ENCODE data around the gene PPIL4.
"Not testable (repeated sequence)": the region's sequence is repeated elsewhere in the genome, so short reads cannot be mapped to it uniquely, and the experiment has no call there.

Gene PPIL4

DNA sequence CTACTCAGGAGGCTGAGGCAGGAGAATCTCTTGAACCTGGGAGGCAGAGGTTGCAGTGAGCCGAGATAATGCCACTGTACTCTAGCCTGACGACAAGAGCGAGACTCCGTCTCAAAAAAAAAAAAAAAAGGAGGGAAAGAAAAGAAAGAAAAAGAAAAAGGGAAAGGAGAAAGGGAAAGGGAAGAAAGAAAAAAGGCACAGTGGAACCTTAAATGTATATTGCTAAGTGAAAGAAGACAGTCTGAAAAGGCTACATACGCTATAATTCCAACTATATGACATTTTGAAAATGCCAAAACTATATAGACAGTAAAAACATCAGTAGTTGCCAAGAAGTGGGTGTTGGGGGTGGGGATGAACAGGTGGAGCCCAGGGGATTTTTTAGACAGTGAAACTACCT is 16.2 kb downstream of the PPIL4 start:
- no peak for DNase-seq (ENCODE audit: low read depth in 2 of 2)

GRCh38 chr6:149515494-149515893 is 30.3 kb downstream of the PPIL4 start:
- no peak for DNase-seq (ENCODE audit: low read depth in 2 of 2)

DNA sequence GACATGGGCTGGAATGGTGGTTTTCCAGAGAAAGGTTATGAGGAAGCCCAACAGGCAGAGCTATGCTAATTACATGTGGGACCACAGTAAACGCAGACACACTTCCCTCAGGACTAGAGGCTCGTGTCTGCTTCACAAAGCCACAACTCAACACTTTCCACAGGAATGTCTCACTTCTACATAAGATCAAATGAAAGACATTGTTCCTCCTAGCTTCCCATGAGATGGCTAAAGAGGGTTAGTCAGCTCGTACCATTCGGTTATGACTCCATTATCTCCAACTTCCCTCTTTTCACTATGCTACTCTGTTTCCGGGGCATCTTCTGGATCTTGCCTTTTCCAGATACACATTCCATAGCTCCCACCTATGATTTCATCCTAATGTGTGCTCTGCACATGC is 31.9 kb downstream of the PPIL4 start:
- no peak for DNase-seq (ENCODE audit: low read depth in 2 of 2)

DNA sequence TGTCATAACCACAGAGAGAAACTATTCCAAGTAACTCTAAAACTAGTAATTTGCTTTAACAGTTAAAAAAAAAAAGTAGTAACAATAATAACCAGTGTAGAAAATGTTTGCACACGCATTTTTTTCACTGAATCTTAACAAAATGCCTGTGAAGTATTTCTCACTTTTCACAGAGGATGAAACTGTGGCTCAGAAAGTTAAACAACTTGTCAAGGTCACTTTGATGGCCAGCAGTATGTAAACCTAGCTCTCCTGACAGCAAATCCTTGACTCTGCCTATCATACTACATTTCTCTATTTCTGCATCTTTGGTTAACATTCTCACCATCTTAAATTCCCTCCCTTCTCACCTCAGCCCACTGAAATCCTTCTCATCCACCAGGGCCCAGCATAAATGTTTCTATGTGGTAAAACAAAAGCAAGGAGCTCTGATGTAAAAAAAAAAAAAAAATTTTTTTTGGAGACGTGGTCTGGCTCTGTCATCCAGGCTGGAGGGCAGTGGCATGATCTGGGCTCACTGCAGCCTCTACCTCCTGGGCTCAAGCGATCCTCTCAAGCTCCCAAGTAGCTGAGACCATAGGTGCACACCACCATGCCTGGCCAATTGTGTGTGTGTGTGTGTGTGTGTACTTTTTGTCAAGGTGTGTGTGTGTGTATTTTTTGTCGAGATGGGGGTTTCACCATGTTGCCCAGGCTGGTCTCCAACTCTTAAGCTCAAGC is 34.9 kb downstream of the PPIL4 start:
- no peak for DNase-seq (ENCODE audit: low read depth in 2 of 2)

GRCh38 chr6:149508485-149508884 is 37.4 kb downstream of the PPIL4 start:
- no peak for DNase-seq (ENCODE audit: low read depth in 2 of 2)

GRCh38 chr6:149503872-149504271 is 42.0 kb downstream of the PPIL4 start:
- DNase-seq (ENCODE audit: low read depth in 2 of 2) = no peak

DNA sequence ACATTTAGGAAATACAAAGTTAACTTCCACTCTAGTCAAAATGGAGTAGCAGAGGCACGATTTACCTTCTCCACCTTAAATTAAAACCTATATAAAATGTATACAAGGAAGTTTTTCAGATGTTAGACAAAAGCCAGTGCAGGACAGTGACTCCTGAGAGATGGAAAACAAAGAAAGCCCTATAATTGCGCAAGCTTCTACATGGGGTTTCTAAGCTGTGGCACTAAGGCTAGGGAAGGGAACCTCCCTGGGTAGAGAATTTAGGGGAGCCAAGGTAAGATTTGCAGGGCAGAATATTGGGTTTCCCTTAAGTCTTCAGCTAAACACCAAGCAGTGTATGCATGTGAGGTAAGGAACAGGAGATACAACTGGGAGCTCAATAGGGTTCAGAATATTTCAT is 42.6 kb downstream of the PPIL4 start:
- DNase-seq (ENCODE audit: low read depth in 2 of 2) = no peak

DNA sequence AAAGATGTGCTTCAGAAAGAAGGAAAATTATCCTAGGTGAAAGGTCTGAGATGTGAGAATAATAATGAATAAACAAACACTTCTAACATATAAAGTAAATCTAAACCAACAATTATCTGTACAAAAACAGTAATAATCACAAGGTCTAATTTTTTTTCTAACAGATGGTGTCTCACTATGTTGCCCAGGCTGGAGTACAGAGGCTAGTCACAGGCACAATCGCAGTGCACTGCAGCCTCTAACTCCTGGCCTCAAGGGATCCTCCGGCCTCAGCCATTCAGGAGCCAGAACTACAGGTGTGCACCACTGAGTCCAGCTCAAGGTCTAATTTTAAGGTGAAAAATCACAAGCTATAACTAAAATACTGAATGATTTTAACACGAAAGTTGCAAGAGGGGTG is 44.1 kb downstream of the PPIL4 start:
- DNase-seq (ENCODE audit: low read depth in 2 of 2) = no peak

GRCh38 chr6:149501201-149501600 is 44.6 kb downstream of the PPIL4 start:
- no peak for DNase-seq (ENCODE audit: low read depth in 2 of 2)

DNA sequence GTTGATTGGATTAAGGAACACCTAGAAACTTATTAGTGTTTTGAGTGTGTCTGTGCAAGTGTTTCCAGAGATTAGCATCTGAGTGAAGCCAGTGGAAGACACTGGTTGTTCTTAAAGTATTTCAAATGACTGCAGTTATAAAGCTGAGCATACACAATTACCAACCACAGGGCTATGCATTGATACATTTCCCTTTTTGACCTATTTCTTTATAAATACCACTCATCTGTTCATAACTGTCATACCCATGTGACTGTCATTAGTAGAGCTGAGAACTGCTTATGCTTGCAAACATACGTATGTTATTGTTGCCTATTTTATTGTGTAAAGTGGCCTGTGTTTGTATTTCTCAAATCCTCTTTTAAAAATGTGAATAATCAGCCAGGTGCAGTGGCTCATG is 45.7 kb downstream of the PPIL4 start:
- DNase-seq (ENCODE audit: low read depth in 2 of 2) = no peak

- no peak for DNase-seq (ENCODE audit: low read depth in 2 of 2)
Observed at GRCh38 chr6:149499066-149499465, 46.8 kb downstream of the PPIL4 start.

- no peak for DNase-seq (ENCODE audit: low read depth in 2 of 2)
Observed at GRCh38 chr6:149497365-149497764, 48.5 kb downstream of the PPIL4 start.

GRCh38 chr6:149496597-149496996 is 49.2 kb downstream of the PPIL4 start:
- not testable (repeated sequence) for DNase-seq (ENCODE audit: low read depth in 2 of 2)

- DNase-seq (ENCODE audit: low read depth in 2 of 2) = not testable (repeated sequence)
Observed at GRCh38 chr6:149495349-149496016, 50.4 kb downstream of the PPIL4 start.

DNA sequence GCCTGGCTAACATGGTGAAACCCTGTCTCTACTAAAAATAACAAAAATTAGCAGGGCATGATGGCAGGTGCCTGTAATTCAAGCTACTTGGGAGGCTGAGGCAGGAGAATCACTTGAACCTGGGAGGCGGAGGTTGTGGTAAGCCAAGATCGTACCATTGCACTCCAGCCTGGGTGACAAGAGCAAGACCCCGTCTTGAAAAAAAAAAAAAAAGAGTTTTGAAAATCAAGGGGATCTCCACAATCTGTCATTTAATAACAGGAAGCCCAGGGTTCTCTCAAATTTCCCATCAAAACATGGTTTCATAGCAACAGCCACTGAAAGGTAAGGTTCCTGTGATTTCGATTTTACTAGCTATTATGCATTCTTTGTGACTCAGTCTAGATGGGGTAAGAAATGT is 51.0 kb downstream of the PPIL4 start:
- not testable (repeated sequence) for DNase-seq (ENCODE audit: low read depth in 2 of 2)

DNA sequence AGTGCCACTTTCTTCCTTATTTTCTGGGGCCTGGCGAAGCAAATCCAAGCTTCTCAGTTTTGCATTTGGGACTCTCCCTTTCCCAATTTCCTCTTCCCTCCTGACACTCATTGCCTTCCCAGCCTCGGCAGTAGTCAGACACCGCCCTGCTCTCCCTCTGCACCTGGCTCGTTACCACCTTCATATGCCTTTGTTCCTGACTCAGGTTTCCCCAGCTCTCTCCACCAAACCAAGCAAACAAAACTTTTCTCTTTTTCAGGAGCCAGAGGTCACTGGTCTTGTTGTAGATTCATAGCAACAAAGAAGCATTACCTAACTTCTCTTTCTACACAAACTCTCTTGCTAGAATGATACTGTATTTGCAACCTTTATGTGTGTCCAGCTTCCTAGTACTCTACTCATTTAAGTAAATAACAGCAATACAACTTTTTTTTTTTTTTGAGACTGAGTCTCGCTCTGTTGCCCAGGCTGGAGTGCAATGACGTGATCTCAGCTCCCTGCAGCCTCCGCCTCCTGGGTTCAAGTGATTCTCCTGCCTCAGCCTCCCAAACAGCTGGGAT is 52.0 kb downstream of the PPIL4 start:
- no peak for DNase-seq (ENCODE audit: low read depth in 2 of 2)

DNA sequence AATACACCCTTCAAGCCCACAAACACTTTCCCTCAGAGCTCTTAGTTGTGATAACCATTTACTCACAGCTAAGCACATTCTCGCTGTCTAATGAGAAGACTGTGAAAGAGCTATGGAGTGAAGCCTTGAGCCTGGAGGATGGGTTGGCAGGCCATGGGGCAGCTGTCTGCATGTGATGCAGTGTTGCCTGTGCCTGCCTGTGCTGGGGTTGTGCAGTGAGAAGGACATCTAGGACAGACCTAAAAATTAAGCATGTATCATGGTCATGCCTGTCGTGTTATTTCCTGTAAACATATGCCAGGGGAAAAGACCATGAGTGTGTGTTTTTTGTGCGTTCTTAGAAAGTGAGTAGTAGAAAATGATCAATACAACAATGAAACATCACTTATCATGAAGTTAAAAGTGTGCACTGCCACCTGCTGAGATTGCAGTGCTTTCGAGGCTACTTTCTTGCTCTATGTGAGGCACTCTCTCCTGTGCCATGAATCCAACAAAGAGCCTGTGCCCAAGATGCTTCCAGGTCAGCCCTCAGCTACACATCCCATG is 53.0 kb downstream of the PPIL4 start:
- DNase-seq (ENCODE audit: low read depth in 2 of 2) = no peak

DNA sequence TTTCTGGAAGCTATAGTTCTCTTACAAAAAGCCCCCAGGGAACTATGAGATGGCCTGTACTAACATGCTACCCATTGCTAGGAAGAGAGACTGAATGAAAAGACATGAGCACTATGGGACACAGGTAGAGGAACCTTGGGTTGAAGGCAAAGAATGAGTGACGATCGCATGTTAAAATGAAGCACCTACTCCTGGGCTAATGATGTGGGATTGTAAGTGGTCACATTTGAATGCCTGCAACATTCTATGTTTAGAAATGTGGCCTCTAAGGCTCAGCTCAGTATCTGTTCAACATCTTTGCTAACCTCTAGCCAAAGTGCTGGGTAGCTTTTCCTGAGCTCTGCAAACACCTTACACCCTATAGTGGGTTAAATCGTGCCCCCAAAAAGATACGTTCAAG is 55.9 kb downstream of the PPIL4 start:
- DNase-seq (ENCODE audit: low read depth in 2 of 2) = no peak

DNA sequence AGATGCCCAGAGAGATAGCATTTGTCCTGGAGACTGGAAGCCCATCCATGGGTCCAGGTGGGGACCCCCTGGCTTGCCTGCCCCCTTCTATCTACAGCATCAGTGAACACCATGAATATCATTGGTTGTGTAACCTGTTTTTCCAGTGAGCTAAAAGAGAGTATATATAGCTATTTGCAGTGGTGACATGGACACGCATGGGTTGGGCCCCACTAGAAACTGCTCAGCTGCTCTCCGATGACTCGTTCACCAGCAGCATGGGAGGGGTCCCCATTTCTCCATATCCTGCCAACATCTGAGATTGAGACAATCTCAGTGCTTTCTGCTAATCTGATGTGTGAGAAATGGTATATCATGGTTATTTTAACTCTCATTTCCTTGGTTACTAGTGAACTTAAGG is 57.0 kb downstream of the PPIL4 start:
- no peak for DNase-seq (ENCODE audit: low read depth in 2 of 2)

GRCh38 chr6:149487316-149487715 is 58.5 kb downstream of the PPIL4 start:
- no peak for DNase-seq (ENCODE audit: low read depth in 2 of 2)

DNA sequence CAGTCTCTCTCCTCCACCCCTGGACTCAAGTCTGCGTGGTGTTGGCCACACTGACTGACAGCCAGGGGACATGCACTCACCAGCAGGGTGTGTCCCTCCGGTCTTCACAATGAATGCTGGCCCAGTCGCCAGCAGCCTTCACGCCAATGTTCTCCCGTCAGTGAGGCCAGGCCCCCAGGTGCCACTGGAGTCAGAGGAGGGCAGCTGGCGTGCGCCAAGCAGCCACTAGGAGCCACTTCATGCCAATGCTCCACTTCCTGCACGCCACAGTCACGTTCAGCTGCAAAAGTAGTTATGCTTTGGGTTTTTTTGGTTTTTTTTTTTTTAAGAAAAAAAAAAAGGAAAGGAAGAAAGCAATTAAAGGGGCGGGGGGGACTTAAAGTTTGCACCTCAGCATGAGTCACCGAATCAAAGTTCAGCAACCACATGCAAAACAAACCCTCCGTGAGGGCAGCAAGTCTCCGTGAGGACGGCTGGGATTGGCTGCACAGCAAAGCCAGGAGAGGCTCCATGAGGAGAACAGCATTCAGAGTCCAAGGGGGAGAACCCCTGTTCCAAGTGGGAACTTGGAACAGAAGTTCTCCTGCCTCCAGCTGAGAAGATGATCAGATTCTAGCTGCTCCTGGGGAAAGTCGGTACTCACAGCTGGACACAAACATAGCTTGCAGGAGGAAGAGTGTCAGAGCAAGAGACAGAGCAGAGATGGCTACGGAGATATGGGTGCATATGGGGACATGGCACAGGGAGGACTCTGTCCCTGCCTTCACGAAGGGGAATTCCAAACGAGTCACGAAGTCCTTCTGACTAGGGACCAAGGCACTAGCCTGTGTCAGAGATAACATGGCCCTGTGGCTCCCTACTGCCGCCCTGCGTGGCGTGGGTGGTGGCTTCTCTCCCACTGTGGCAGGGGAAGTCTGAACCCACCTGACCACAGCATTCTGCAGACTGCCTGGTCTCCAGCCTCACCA is 60.8 kb downstream of the PPIL4 start, which contains the start of gene ZC3H12D:
TSS of gene ZC3H12D (minus strand) at position 282 of the 968 bp plus-strand sequence. CDS start 10,471 bp downstream, outside the sequence.
- DNase-seq (ENCODE audit: low read depth in 2 of 2) = peak; percentile 67 to 74
